A375 (cell line): Measurements from ENCODE around the gene PEX5. TPM values are rescaled to one million over a fixed set of nuclear protein-coding genes. Genes with fewer than 3 reads are reported as not detected.

Source experiments
- total RNA-seq: library from RNA; depleted of rRNA; stranded (reverse); fragments of >200 nt; shearing (Covaris generic); gene quantifications from 2 replicates; pipeline ENCODE4 v1.2.3, GENCODE V29; 2014; rRNA removed

Gene PEX5
- total RNA-seq: 22.4 and 29.3 TPM in 2 replicates

GRCh38 chr12:7189398-7190267 is at the start of gene PEX5:
Gene PEX5, plus strand, starts transcription at chr12:7189686. Its CDS starts 692 bp downstream, at chr12:7190378.

Other genes starting within 250 kb of the PEX5 start
- not detected in 2 replicates for gene RNU7-1, start 245.9 kb upstream of the PEX5 start, total RNA-seq
- gene C12orf57, start 245.7 kb upstream of the PEX5 start, total RNA-seq: 295 and 346 TPM in 2 replicates
- gene PTPN6, start 238.3 kb upstream of the PEX5 start, total RNA-seq: 0.88 and 2.8 TPM in 2 replicates
- gene PHB2, start 219.0 kb upstream of the PEX5 start, total RNA-seq: 604 and 712 TPM in 2 replicates
- 154 and 183 TPM in 2 replicates for gene EMG1, start 218.8 kb upstream of the PEX5 start, total RNA-seq
- 21.9 and 22.5 TPM in 2 replicates for gene LPCAT3, start 171.2 kb upstream of the PEX5 start, total RNA-seq
- 1.2 and 4.3 TPM in 2 replicates for gene C1S, start 129.0 kb upstream of the PEX5 start, total RNA-seq
- gene C1R, start 97.2 kb upstream of the PEX5 start, total RNA-seq: 4.4 and 5.3 TPM in 2 replicates
- 11.7 and 13.2 TPM in 2 replicates for gene C1RL, start 80.5 kb upstream of the PEX5 start, total RNA-seq
- not detected in 2 replicates for gene RBP5, start 60.8 kb upstream of the PEX5 start, total RNA-seq
- 8.5 and 10.1 TPM in 2 replicates for gene CLSTN3, start 59.3 kb upstream of the PEX5 start, total RNA-seq
- gene ACSM4, start 114.4 kb downstream of the PEX5 start, total RNA-seq: not detected in 2 replicates